ENCODE measurements around the gene SERPINE2.

Gene SERPINE2

GRCh38 chr2:223971731-223972130, 67.4 kb downstream of the SERPINE2 start:
- no peak for DNase-seq

GRCh38 chr2:223970343-223971128, 68.5 kb downstream of the SERPINE2 start:
- DNase-seq, result peak; percentile 34 to 73

GRCh38 chr2:223969856-223970255, 69.2 kb downstream of the SERPINE2 start:
- DNase-seq, result no peak

DNA sequence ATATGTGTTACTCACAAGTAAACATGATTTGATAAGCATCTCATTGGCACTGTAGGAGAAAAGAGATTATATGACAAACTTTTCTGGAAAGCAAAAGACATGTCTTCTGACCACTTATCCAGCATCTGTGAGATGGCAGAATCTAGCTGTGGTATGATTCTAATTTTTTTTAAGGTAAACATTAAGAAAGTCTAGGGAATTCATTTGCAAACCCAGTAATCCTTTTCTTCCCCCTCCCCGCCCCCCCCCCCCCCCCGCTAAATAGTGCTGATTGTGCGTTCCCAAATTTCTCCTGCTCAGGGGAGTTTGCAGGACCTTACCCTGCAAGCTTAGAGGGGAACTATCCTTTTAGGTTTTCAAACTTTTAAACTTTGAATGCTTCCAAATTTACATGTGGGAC, 69.8 kb downstream of the SERPINE2 start:
- DNase-seq, result no peak

DNA sequence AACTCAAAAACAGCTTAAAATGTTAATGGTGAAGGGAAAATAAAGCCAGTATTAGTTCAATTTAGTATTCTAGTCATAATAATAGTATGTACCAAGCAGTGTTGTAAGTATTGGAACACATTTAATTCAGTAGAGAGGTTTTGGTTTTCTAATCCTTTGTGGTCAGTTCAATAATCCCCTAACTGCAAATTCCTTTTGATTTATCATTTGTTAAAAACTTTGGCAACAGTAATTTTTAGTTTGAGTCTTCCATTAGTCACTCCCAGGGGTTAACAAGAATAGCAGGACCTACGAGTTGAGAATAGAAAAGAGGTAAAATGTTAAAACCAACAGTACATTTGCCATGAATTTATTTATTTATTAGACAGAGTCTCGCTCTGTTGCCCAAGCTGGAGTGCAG, 71.1 kb downstream of the SERPINE2 start:
- DNase-seq, result no peak

DNA sequence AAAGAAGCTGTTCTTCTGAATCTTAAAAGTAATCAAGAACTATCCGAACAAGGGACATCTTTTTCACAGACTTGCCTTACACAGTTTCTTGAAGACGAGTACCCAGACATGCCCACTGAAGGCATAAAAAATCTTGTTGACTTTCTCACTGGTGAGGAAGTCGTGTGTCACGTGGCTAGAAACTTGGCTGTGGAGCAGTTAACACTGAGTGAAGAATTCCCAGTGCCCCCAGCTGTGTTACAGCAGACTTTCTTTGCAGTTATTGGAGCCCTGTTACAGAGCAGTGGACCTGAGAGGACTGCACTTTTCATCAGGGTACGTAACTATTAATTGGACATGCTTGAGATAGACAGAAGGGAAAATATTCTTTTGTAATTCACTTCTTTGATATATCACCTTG, 79.4 kb downstream of the SERPINE2 start:
- no peak for DNase-seq

DNA sequence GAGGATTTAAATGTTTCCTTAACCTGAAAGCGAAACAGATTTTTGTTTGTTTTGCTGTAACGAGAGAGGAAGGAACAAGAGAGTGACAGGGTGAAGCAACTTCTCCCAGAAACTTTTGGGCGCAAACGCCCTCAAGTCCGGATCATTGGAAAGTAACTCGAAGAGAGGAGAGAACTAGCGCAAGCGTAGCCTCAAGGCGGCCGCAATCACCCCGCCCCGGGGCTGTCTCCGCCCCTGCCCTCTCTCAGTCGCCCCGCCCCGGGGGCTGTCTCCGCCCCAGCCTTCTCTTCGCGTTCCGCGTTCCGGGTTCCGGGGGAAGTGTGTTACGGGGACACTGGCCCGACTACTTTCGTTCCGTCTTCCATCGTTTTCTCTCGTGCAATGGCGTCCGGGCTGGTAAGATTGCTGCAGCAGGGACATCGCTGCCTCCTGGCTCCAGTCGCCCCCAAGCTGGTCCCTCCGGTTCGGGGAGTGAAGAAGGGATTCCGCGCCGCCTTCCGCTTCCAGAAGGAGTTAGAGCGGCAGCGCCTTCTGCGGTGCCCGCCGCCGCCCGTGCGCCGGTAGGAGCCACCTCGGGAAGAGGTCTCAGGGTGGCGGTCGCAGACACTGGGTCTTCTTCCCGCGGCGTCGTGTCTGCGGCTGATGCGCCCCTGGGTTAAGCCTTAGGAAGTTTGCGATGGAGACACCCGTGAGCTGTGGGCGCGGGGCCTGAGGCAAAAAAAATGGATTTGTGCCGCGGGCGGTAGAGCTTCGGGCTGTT, 81.8 kb downstream of the SERPINE2 start, which contains the start of gene MRPL44:
Gene MRPL44 (plus strand): TSS at position 372 of the 760 bp plus-strand sequence. CDS start 10 bp downstream, at position 382.
- DNase-seq, result peak; percentile 93 to 96

- DNase-seq, result no peak
Measured at GRCh38 chr2:223956300-223956699, 82.8 kb downstream of the SERPINE2 start.

GRCh38 chr2:223954401-223954800, 84.7 kb downstream of the SERPINE2 start:
- DNase-seq, result no peak

DNA sequence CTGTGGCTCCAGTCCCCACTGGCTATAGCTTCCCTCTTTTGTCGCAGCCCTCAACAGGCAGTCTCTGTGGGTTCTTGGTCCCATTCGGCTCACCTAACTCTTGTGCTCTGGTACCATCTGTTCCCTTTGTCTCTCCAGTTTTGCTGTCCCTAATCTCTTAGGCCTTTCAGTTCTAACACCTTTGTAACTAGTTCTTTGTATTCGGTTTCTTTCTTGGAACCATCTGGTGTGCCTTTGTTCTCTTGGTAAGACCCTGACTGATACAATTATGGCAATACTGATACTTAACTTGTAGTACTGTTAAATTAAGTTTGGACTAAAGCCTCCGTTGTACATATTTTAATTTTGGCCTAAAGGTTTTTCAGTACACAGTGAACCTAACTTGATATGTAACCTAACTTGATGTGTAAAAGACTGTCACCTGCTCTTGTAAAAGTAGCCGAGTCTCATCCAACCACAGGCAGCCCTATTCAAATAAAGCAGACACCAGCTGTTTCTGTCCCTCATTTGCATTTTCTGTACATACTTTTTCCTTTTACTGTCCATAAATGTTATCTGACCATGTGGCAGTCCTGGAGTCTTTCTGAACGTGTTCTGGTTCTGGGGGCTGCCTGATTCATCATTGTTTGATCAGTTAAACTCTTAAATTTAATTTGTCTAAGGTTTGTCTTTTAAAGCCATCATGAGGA, 86.7 kb downstream of the SERPINE2 start:
- no peak for DNase-seq

- DNase-seq, result no peak
Measured at GRCh38 chr2:223950448-223951347, 88.4 kb downstream of the SERPINE2 start.

GRCh38 chr2:223949241-223949840, 89.7 kb downstream of the SERPINE2 start:
- peak in 1 of 2 donors; percentile 53 for DNase-seq

GRCh38 chr2:223947711-223948205, 91.3 kb downstream of the SERPINE2 start:
- DNase-seq, result no peak

DNA sequence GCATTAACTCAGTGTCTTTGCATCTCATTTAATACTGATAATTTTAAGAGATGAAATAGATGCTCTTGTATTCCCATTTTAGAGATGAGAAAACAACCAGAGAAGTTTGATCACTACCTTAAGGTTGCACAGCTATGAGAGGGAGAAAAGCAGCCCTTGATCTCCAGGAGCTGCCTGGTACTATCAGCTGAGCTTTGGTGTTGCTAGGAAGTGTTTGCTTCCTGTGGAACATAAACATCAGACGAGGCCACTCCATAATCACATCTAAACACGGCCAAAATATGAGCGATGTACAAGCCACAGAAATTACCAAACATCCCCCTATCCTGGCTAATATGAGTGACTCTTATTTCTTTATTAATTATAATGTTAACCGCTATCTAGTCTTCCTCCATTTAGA, 93.3 kb downstream of the SERPINE2 start:
- no peak for DNase-seq

DNA sequence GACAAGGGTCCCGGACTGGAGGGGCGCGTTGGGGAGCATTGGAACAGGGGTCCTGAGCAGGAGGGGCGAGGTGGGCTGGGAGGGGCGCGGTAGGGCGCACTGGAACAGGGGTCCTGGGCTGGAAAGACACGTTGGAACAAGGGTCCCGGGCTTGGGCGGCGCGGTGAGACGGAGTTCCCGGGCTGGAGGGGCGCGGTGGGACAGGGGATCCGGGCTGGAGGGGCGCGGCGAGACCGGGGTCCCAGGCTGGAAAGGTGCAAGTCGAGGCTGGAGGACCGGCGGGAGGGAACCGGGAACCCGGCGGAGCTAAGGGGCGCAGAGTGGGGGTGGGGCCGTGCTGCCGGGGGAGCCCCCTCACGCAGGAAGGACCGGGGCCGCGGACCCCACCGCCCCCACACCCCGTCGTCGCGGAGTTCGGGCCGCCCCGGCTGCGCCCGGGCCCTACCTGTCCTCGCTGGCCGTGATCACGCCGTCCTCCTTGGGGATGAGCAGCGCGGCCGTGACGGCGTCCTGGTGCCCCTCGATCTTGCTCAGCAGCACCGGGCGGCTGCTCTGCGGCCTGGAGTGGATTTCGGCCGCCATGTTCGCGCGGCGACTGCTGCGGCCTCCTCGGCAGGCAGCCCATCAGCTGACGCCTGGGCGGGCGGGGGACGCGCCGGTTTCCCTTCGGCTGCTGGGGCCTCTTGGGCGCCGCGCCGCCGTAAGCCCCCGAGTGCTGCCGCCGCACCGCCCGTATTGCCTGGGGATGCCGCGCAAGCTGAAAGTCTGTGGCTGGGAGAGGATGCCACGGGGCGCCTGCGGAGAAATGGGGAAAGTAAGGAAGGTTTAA, 94.2 kb downstream of the SERPINE2 start, which contains the start of gene WDFY1:
Gene WDFY1 (minus strand): TSS at position 633 of the 829 bp plus-strand sequence. CDS start 51 bp downstream, at position 582.
- DNase-seq, result peak; percentile 77 to 83

GRCh38 chr2:223944166-223944702, 94.9 kb downstream of the SERPINE2 start:
- peak in 1 of 2 donors; percentile 31 for DNase-seq

DNA sequence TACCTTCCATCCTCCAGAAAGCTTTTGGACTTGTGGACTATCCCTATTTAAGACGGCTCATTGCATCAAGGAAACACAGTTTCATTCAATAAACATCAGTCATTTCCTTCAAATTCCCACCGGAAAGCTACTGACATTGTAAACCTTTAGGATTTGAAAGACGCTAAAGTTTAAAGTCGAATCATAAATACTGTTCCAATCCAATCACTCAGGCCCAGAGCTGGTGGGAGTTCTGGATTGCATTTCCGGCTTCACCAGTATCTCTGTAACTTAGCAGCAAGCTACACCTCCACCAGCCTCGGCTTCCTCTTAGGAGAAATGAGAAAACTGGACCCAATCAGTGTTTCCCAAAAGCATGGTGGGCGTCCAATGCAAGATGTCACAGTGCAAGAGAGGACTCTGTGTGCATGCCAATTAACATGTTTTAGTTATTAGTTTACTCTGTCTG, 95.5 kb downstream of the SERPINE2 start:
- no peak for DNase-seq

GRCh38 chr2:223943135-223943534, 96.0 kb downstream of the SERPINE2 start:
- DNase-seq, result no peak

DNA sequence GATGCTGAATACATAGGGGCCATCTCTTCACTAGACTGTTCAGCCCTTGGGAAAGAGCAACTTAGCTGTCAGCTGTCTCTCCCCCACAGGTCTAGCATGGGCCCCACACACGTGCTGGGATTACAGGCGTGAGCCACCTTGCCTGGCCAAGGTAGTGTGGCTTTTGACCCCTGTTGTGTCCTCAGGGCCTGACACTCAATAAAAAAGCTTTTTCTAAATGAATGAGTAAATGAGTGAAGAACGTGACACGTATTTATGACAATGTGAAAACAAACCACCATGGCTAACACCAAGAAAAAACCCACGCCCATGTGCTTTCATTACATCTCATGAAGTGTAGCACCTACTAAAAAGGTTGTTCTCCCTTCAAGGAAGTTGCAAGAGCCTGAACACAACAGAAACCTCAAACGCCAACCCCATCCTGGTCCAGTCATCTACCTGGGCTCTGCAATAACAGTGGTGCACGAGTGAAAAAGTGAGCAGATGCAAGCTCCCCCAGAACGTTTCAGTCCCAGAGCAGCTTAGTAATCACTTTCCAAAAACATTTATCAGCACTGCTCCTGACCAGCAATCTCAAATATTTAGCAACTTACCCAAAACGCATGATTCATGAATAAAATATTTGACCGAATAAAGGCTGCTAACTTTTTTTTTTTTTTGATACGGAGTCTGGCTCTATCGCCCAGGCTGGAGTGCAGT, 97.4 kb downstream of the SERPINE2 start:
- DNase-seq, result peak; percentile 14 to 57

Data from CD4-positive, alpha-beta T cell treated with Interferon alpha-2 for 1 hour (primary cell).